GM12891 (cell line): Measurements from ENCODE around the gene TUBB8B.
"Not testable (repeated sequence)": the region's sequence is repeated elsewhere in the genome, so short reads cannot be mapped to it uniquely, and the experiment has no call there.

Source experiments
- POLR2A ChIP-seq: IDR thresholded peaks from 2 replicates; pipeline ENCODE4 v1.6.1; 2011; ENCODE audit warnings: low read depth, low read length, control low read depth
- TAF1 ChIP-seq: IDR thresholded peaks from 2 replicates; pipeline ENCODE4 v1.6.1; 2011; ENCODE audit warnings: low read depth, low read length, control low read depth

DNA sequence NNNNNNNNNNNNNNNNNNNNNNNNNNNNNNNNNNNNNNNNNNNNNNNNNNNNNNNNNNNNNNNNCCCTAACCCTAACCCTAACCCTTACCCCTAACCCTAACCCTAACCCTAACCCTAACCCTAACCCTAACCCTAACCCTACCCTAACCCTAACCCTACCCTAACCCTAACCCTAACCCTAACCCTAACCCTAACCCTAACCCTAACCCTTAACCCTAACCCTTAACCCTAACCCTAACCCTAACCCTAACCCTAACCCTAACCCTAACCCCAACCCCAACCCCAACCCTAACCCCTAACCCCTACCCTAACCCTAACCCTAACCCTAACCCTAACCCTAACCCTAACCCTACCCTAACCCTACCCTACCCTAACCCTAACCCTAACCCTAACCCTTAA, 39.5 kb downstream of the TUBB8B start:
- not testable (repeated sequence) for TF ChIP-seq POLR2A, TAF1
